ENCODE measurements around the gene PHLDB2. TPM values are rescaled to one million over a fixed set of nuclear protein-coding genes. Genes with fewer than 3 reads are reported as not detected.

PHLDB2 gene
- total RNA-seq, 1 experiment from 2014 or later: 13.2 TPM

- Mint-ChIP-seq H3K27ac (peak overlapping the region in 2 of 3 experiments; percentile 32 to 79; a peak in 4 of 7 replicates), H3K36me3 (ENCODE audit: insufficient read depth in 1 of 3, low read depth in 3 of 3) (peaks cover 0 to 8% (median 0%) of the 10 kb centered on the region in 3 experiments; a peak in 3 of 7 replicates), H3K4me1 (peaks cover 32 to 51% of the 10 kb centered on the region in 2 experiments), H3K4me3 (peak overlapping the region; percentile 89 to 91), H3K9me3 (no peaks in the 10 kb centered on the region), H3K27me3 (ENCODE audit: low read depth) (peaks cover 28% of the 10 kb centered on the region)
- no peak overlapping the region for H2BK20ac ChIP-seq (ENCODE audit: low read depth, low read length, poor library complexity, severe bottlenecking)
- no peaks in the 10 kb centered on the region for H3K27me3 ChIP-seq (ENCODE audit: insufficient read depth, low read length)
- no peak overlapping the region for H3T11ph ChIP-seq (ENCODE audit: low read length)
- no peak overlapping the region for H2AK5ac ChIP-seq (ENCODE audit: insufficient read length, low read length)
- H3K18ac ChIP-seq (ENCODE audit: insufficient read length, low read depth, low read length): no peak overlapping the region
- no peak overlapping the region for H4K5ac ChIP-seq (ENCODE audit: insufficient read length, low read depth, low read length)
- H2BK120ac ChIP-seq (ENCODE audit: low read depth, low read length, poor library complexity, severe bottlenecking): no peak overlapping the region
- H2BK15ac ChIP-seq (ENCODE audit: low read depth, low read length): no peak overlapping the region
- H3K23ac ChIP-seq (ENCODE audit: insufficient read length, low read depth, low read length): no peak overlapping the region
- H2BK12ac ChIP-seq (ENCODE audit: insufficient read length, low read depth, low read length): no peak overlapping the region
- H4K8ac ChIP-seq (replicated peaks; ENCODE audit: insufficient read length, low read depth, low read length): no peak overlapping the region
- H3K79me1 ChIP-seq (ENCODE audit: insufficient read depth, low read depth, low read length, poor library complexity, severe bottlenecking): no peaks in the 10 kb centered on the region
- H3K14ac ChIP-seq (ENCODE audit: insufficient read depth, low read length): peak overlapping the region; percentile 59
- H3K4me1 ChIP-seq (ENCODE audit: insufficient read depth, low read length): 0 out of 2 replicates have a peak, but pooled peaks cover 7% of the 10 kb centered on the region
- no peak for TF ChIP-seq CTCF (conservative IDR thresholded peaks at IDR 0.05)
- H3K9me3 ChIP-seq (ENCODE audit: control insufficient read depth, low read depth, low read length): no peaks in the 10 kb centered on the region
- no peak overlapping the region for H3K27ac ChIP-seq (ENCODE audit: insufficient read length, low read depth, low read length)
- H3K79me2 ChIP-seq (ENCODE audit: insufficient read depth, low read length): no peaks in the 10 kb centered on the region
- no CpG with 5 or more reads among the region's 19 CpGs for WGBS (ENCODE audit: extremely low coverage, insufficient read length, low lambda C conversion rate)
- no peak overlapping the region for H3K56ac ChIP-seq (ENCODE audit: insufficient read length, low read depth, low read length)
- H3K9ac ChIP-seq (ENCODE audit: extremely low read depth, insufficient read length, low read length): peak overlapping the region; percentile 20
- no peak for DNase-seq
- no peaks in the 10 kb centered on the region for H4K20me1 ChIP-seq (ENCODE audit: control insufficient read depth, insufficient read depth, insufficient read length)
- H3K4me2 ChIP-seq (ENCODE audit: insufficient read depth, insufficient read length, low read length): peak overlapping the region; percentile 62
- H3K23me2 ChIP-seq (ENCODE audit: insufficient read length, low read depth, low read length, poor library complexity, severe bottlenecking): peaks cover 15% of the 10 kb centered on the region
- no peak overlapping the region for H2BK5ac ChIP-seq (ENCODE audit: insufficient read length, low read length)
- H2AFZ ChIP-seq (ENCODE audit: low read length): no peak overlapping the region
- H3K4ac ChIP-seq (ENCODE audit: low read depth, low read length): no peak overlapping the region
- H4K91ac ChIP-seq (ENCODE audit: insufficient read length, low read depth, low read length): no peak overlapping the region
Measured at GRCh38 chr3:111999484-112000324, 140.6 kb downstream of the PHLDB2 start.

All from H9 (cell line).